Measurements from ENCODE around the gene HHAT.
"Not testable (repeated sequence)": the region's sequence is repeated elsewhere in the genome, so short reads cannot be mapped to it uniquely, and the experiment has no call there.

The HHAT gene

GRCh38 chr1:210394281-210394821, 65.6 kb downstream of the HHAT start:
- Histone ChIP-seq H3K27ac (ENCODE audit: low read depth, low read length) (no peak overlapping the region), H3K9ac (ENCODE audit: low read length) (no peak overlapping the region)

DNA sequence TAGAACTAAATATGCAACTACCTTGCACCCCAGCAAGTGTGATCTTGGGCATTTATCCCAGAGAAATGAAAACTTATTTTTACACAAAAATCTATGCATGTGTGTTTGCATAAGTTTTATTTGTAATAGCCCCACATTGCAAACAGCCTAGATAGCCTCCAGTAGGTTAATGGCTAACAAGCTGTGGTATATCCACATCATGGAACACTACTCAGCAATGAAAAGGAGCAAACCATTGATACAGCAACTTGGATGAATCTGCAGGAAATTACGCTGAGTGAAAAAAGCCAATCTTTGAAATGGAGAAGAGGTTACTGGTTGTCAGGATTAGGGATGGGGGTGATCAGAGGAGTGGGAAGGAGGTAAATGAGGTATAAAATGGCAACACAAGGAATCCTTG, 67.8 kb downstream of the HHAT start:
- no peak overlapping the region for H3K4me3 ChIP-seq (ENCODE audit: low read depth, low read length)
- no peak overlapping the region for H3K27ac ChIP-seq (ENCODE audit: low read depth, low read length)
- H3K9me3 ChIP-seq (ENCODE audit: control insufficient read depth, insufficient read depth, low read depth, low read length), result peaks cover 4% of the 10 kb centered on the region; the same call in 1 of the 2 replicates
- H3K27me3 ChIP-seq (ENCODE audit: control insufficient read depth, insufficient read depth, low read length), result no peaks in the 10 kb centered on the region
- no peak overlapping the region for H3K9ac ChIP-seq (ENCODE audit: low read length)
- no peaks in the 10 kb centered on the region for H3K36me3 ChIP-seq (ENCODE audit: control insufficient read depth, insufficient read depth, low read length)
- H3K4me1 ChIP-seq (ENCODE audit: control insufficient read depth, insufficient read depth, low read length), result peaks cover 3% of the 10 kb centered on the region

More at GRCh38 chr1:210394281-210394821, 65.6 kb downstream of the HHAT start:
- Histone ChIP-seq H3K9me3 (ENCODE audit: control insufficient read depth, insufficient read depth, low read depth, low read length) (peaks cover 9% of the 10 kb centered on the region; the same call in 1 of the 2 replicates), H3K36me3 (ENCODE audit: control insufficient read depth, insufficient read depth, low read length) (no peaks in the 10 kb centered on the region), H3K4me1 (ENCODE audit: control insufficient read depth, insufficient read depth, low read length) (no peaks in the 10 kb centered on the region), H3K27me3 (ENCODE audit: control insufficient read depth, insufficient read depth, low read length) (no peaks in the 10 kb centered on the region), H3K4me3 (ENCODE audit: low read depth, low read length) (no peak overlapping the region)

DNA sequence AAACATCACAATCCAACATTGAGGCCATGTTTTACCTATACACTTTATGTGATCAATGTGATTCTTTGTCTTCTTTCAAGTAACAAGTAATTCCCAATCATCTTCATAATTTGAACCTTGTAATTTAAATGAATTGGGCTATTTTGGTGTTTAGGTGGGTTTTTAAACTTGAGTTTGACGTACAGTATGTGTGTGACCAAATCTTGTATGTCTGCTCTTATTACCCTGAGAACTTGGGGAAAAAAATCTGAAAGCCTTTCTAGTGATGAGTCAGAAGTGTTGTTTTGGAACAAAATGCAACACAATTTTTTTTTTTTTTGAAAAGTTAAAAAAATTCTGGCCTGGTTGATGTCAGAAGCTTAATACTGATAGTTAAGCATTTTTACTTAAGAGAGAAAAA, 68.5 kb downstream of the HHAT start:
- H3K27ac ChIP-seq (ENCODE audit: low read depth, low read length), result no peak overlapping the region
- H3K36me3 ChIP-seq (ENCODE audit: control insufficient read depth, insufficient read depth, low read length), result no peaks in the 10 kb centered on the region
- H3K27me3 ChIP-seq (ENCODE audit: control insufficient read depth, insufficient read depth, low read length), result no peaks in the 10 kb centered on the region
- no peak overlapping the region for H3K9ac ChIP-seq (ENCODE audit: low read length)
- H3K4me3 ChIP-seq (ENCODE audit: low read depth, low read length), result no peak overlapping the region
- H3K4me1 ChIP-seq (ENCODE audit: control insufficient read depth, insufficient read depth, low read length), result peaks cover 3% of the 10 kb centered on the region
- H3K9me3 ChIP-seq (ENCODE audit: control insufficient read depth, insufficient read depth, low read depth, low read length), result peaks cover 4% of the 10 kb centered on the region; the same call in 1 of the 2 replicates

DNA sequence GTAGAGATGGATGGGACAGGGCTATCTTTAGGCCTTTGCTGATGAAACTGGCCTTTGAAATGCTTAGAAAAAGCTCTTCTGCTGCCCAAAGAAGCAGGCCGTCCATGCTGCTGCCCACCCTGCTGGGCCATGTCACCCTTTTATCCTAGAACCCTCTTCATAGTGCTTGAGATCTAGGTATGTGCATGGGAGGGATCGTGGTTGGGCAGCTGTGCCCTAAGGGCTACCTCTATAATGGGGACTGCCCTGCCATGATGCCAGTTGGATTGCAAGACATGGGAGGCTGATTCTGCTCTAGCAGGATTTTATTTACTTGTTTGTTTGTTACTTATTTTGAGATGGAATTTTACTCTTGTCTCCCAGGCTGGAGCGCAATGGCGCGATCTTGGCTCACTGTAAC, 69.0 kb downstream of the HHAT start:
- Histone ChIP-seq H3K4me3 (ENCODE audit: low read depth, low read length) (no peak overlapping the region), H3K9ac (ENCODE audit: low read length) (no peak overlapping the region), H3K27ac (ENCODE audit: low read depth, low read length) (no peak overlapping the region), H3K9me3 (ENCODE audit: control insufficient read depth, insufficient read depth, low read depth, low read length) (peaks cover 4% of the 10 kb centered on the region; the same call in 1 of the 2 replicates), H3K4me1 (ENCODE audit: control insufficient read depth, insufficient read depth, low read length) (peaks cover 3% of the 10 kb centered on the region), H3K27me3 (ENCODE audit: control insufficient read depth, insufficient read depth, low read length) (no peaks in the 10 kb centered on the region), H3K36me3 (ENCODE audit: control insufficient read depth, insufficient read depth, low read length) (no peaks in the 10 kb centered on the region)

- Histone ChIP-seq H3K9ac (ENCODE audit: low read length) (no peak overlapping the region), H3K9me3 (ENCODE audit: control insufficient read depth, insufficient read depth, low read depth, low read length) (peaks cover 4% of the 10 kb centered on the region; the same call in 1 of the 2 replicates), H3K27me3 (ENCODE audit: control insufficient read depth, insufficient read depth, low read length) (no peaks in the 10 kb centered on the region), H3K4me3 (ENCODE audit: low read depth, low read length) (no peak overlapping the region), H3K4me1 (ENCODE audit: control insufficient read depth, insufficient read depth, low read length) (peaks cover 3% of the 10 kb centered on the region), H3K27ac (ENCODE audit: low read depth, low read length) (no peak overlapping the region), H3K36me3 (ENCODE audit: control insufficient read depth, insufficient read depth, low read length) (no peaks in the 10 kb centered on the region)
These were observed 69.8 kb downstream of the HHAT start for GRCh38 chr1:210398466-210398865.

- H3K36me3 ChIP-seq (ENCODE audit: control insufficient read depth, insufficient read depth, low read length), result no peaks in the 10 kb centered on the region
- H3K9ac ChIP-seq (ENCODE audit: low read length), result no peak overlapping the region
- no peak overlapping the region for H3K27ac ChIP-seq (ENCODE audit: low read depth, low read length)
- no peak overlapping the region for H3K4me3 ChIP-seq (ENCODE audit: low read depth, low read length)
- peaks cover 3% of the 10 kb centered on the region for H3K4me1 ChIP-seq (ENCODE audit: control insufficient read depth, insufficient read depth, low read length)
- peaks cover 4% of the 10 kb centered on the region; the same call in 1 of the 2 replicates for H3K9me3 ChIP-seq (ENCODE audit: control insufficient read depth, insufficient read depth, low read depth, low read length)
- no peaks in the 10 kb centered on the region for H3K27me3 ChIP-seq (ENCODE audit: control insufficient read depth, insufficient read depth, low read length)
These were observed 71.5 kb downstream of the HHAT start for GRCh38 chr1:210400043-210400840.

DNA sequence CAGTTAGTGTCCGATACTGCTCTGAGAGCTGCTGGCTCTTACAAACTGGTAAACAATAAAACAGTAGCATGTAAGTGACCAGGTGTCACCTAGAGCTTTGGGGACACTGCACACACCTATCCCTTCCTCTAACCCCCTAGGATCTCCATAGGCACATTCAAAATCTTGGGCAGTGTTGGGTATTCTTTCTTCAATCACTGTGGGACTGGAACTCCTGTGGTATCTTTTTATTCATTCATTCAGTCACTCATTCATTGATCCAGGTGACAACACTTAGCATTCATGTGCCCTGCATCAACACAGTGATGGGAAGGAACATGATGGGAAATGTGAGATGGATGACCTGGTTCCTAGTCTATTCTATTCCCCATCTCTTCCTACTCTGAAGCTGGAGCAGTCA, 73.9 kb downstream of the HHAT start:
- Histone ChIP-seq H3K27ac (ENCODE audit: low read depth, low read length) (no peak overlapping the region), H3K4me1 (ENCODE audit: control insufficient read depth, insufficient read depth, low read length) (peaks cover 6% of the 10 kb centered on the region), H3K9me3 (ENCODE audit: control insufficient read depth, insufficient read depth, low read depth, low read length) (no peaks in the 10 kb centered on the region), H3K9ac (ENCODE audit: low read length) (no peak overlapping the region), H3K27me3 (ENCODE audit: control insufficient read depth, insufficient read depth, low read length) (no peaks in the 10 kb centered on the region), H3K36me3 (ENCODE audit: control insufficient read depth, insufficient read depth, low read length) (no peaks in the 10 kb centered on the region), H3K4me3 (ENCODE audit: low read depth, low read length) (no peak overlapping the region)

GRCh38 chr1:210405316-210405715, 76.6 kb downstream of the HHAT start:
- Histone ChIP-seq H3K36me3 (ENCODE audit: control insufficient read depth, insufficient read depth, low read length) (no peaks in the 10 kb centered on the region), H3K27ac (ENCODE audit: low read depth, low read length) (no peak overlapping the region), H3K27me3 (ENCODE audit: control insufficient read depth, insufficient read depth, low read length) (no peaks in the 10 kb centered on the region), H3K4me3 (ENCODE audit: low read depth, low read length) (no peak overlapping the region), H3K4me1 (ENCODE audit: control insufficient read depth, insufficient read depth, low read length) (peaks cover 5% of the 10 kb centered on the region), H3K9ac (ENCODE audit: low read length) (no peak overlapping the region), H3K9me3 (ENCODE audit: control insufficient read depth, insufficient read depth, low read depth, low read length) (no peaks in the 10 kb centered on the region)

GRCh38 chr1:210406341-210406740, 77.6 kb downstream of the HHAT start:
- H3K4me3 ChIP-seq (ENCODE audit: low read depth, low read length); H3K9me3 ChIP-seq (ENCODE audit: control insufficient read depth, insufficient read depth, low read depth, low read length); H3K27ac ChIP-seq (ENCODE audit: low read depth, low read length); H3K27me3 ChIP-seq (ENCODE audit: control insufficient read depth, insufficient read depth, low read length); H3K36me3 ChIP-seq (ENCODE audit: control insufficient read depth, insufficient read depth, low read length); H3K9ac ChIP-seq (ENCODE audit: low read length); H3K4me1 ChIP-seq (ENCODE audit: control insufficient read depth, insufficient read depth, low read length): not testable (repeated sequence)

GRCh38 chr1:210407207-210407886, 78.6 kb downstream of the HHAT start:
- Histone ChIP-seq H3K9ac (ENCODE audit: low read length) (no peak overlapping the region), H3K9me3 (ENCODE audit: control insufficient read depth, insufficient read depth, low read depth, low read length) (peaks cover 2% of the 10 kb centered on the region; the same call in 1 of the 2 replicates), H3K4me1 (ENCODE audit: control insufficient read depth, insufficient read depth, low read length) (peaks cover 3% of the 10 kb centered on the region; the same call in 1 of the 2 replicates), H3K4me3 (ENCODE audit: low read depth, low read length) (no peak overlapping the region), H3K36me3 (ENCODE audit: control insufficient read depth, insufficient read depth, low read length) (no peaks in the 10 kb centered on the region), H3K27me3 (ENCODE audit: control insufficient read depth, insufficient read depth, low read length) (no peaks in the 10 kb centered on the region), H3K27ac (ENCODE audit: low read depth, low read length) (no peak overlapping the region)

GRCh38 chr1:210407887-210408252, 79.2 kb downstream of the HHAT start:
- peaks cover 3% of the 10 kb centered on the region; the same call in 1 of the 2 replicates for H3K4me1 ChIP-seq (ENCODE audit: control insufficient read depth, insufficient read depth, low read length)
- no peak overlapping the region for H3K4me3 ChIP-seq (ENCODE audit: low read depth, low read length)
- H3K9ac ChIP-seq (ENCODE audit: low read length), result no peak overlapping the region
- H3K27ac ChIP-seq (ENCODE audit: low read depth, low read length), result no peak overlapping the region
- peaks cover 2% of the 10 kb centered on the region; the same call in 1 of the 2 replicates for H3K9me3 ChIP-seq (ENCODE audit: control insufficient read depth, insufficient read depth, low read depth, low read length)
- H3K27me3 ChIP-seq (ENCODE audit: control insufficient read depth, insufficient read depth, low read length), result no peaks in the 10 kb centered on the region
- H3K36me3 ChIP-seq (ENCODE audit: control insufficient read depth, insufficient read depth, low read length), result no peaks in the 10 kb centered on the region
